Heart right ventricle (tissue), 16 donors: ENCODE results near the gene PNKD. TPM values are rescaled to one million over a fixed set of nuclear protein-coding genes. Genes with fewer than 3 reads are reported as not detected.

Source experiments
- ATAC-seq, 8 donors: fragments of 200-7000 bp; cut with Tn5 transposase; one replicate each; pipeline ENCODE4 v1.9.1; 2020; ENCODE audit warnings: mild to moderate bottlenecking in 8 of 8, moderate library complexity in 8 of 8, moderate number of reproducible peaks in 1 of 8
- DNase-seq, 2 donors: peaks; one replicate each; pipeline ENCODE4 v3.0.0-alpha.2; 2020
- H3K27ac ChIP-seq, 10 donors: fragments of 200-600 bp; sonication (generic) in 2 of 10; one replicate each; pipeline versions ENCODE4 v1.5.0 to v1.8.0; 2020 to 2022; ENCODE audit warnings: mild to moderate bottlenecking in 3 of 10
- H3K27me3 ChIP-seq, 7 donors: fragments of 200-600 bp; one replicate each; pipeline ENCODE4 v1.8.0; 2021 to 2022; ENCODE audit warnings: mild to moderate bottlenecking in 2 of 7
- H3K36me3 ChIP-seq, 9 donors: fragments of 200-600 bp; sonication (generic) in 1 of 9; one replicate each; pipeline versions ENCODE4 v1.5.0 to v1.8.0; 2020 to 2022; ENCODE audit warnings: mild to moderate bottlenecking in 2 of 9
- H3K4me1 ChIP-seq, 9 donors: fragments of 200-600 bp; sonication (generic) in 1 of 9; one replicate each; pipeline versions ENCODE4 v1.5.0 to v1.8.0; 2020 to 2022; ENCODE audit warnings: mild to moderate bottlenecking in 4 of 9
- H3K4me3 ChIP-seq, 10 donors: fragments of 200-600 bp; sonication (generic) in 2 of 10; one replicate each; pipeline versions ENCODE4 v1.5.0 to v1.8.0; 2020 to 2022; ENCODE audit warnings: mild to moderate bottlenecking in 7 of 10, moderate library complexity in 2 of 10
- H3K9me3 ChIP-seq, 11 donors: fragments of 200-600 bp in 10 of 11; sonication (generic) in 2 of 11; one replicate each; pipeline versions ENCODE4 v1.5.0 to v1.8.0; 2013 to 2022; ENCODE audit warnings: mild to moderate bottlenecking in 2 of 11, control low read depth in 1 of 11, moderate library complexity in 1 of 11
- CTCF ChIP-seq, 9 donors: fragments of 200-600 bp; sonication (generic) in 2 of 9; IDR thresholded peaks; one replicate each; pipeline versions ENCODE4 v1.5.0 to v1.8.0; 2021 to 2022; ENCODE audit warnings: antibody characterized with exemption in 9 of 9, mild to moderate bottlenecking in 5 of 9, moderate library complexity in 1 of 9
- WGBS, 2 donors: extraction: QIAGEN DNeasy Blood & Tissue Kit; methylation state at CpG; one replicate each; pipeline ENCODE4 v1.1.7; 2013; ENCODE audit warnings: inconsistent platforms in 1 of 2; 5-methylcytosine and 5-hydroxymethylcytosine counted together
- intact Hi-C, 10 donors: fragments of 100-400 bp; cut with DNase I; formaldehyde crosslinking; loops; one replicate each; pipeline versions ENCODE4 v1.11.1 to v1.14.2; 2022
- polyA plus RNA-seq, 2 donors: library from polyadenylated mRNA; stranded (reverse); fragments of 200-250 nt; gene quantifications; one replicate each; pipeline ENCODE4 v1.2.3, GENCODE V29; 2013
- total RNA-seq, 10 donors: library from RNA; stranded (reverse); fragmentation: NEBNext Ultra II Directional in 3 of 10; extraction: Animal tissue kit (Norgen Biotek cat#: 25700) in 3 of 10; gene quantifications; one replicate each; pipeline versions ENCODE4 v1.2.1 to v1.2.4, GENCODE V29; 2021 to 2023
- donor health status: Arrhythmogenic right ventricular cardiomyopathy.
- donor health status: ischemic (EF 13 %, LVEDD 7.1; RV severe dilation, severe dysfunction).
- donor health status: healthy with polysubstance abuse.
- donor health status: DM: no; HTN: yes; CAD: no.
- donor health status: DM: no; HTN: no; CAD: no.
- donor health status: ischemic (EF 25% LVEDD 6.9; RV normal size, moderate dysfunction).
- donor health status: ischemic (EF 25% LVEDD 5.7; RV mildly dilated, moderate dysfunction).
- donor health status: healthy.
- donor health status: DM: yes; HTN: yes; CAD: no.
- donor health status: Ischemic cardiomyopathy.
- donor health status: ischemic (EF 35%, LVEDD 5.7; RV mildly dilated, moderate dysfunction).
- donor health status: nonischemic (EF 11% LVEDD 7.7; RV severe dilation, severe dysfunction).
- donor health status: DM: yes; HTN: yes; CAD: no.
- donor health status: PGD.
- donor health status: ischemic (EF 29% LVEDD 5.4; RV normal size, mild dysfunction).
- donor health status: nonischemic (EF 23%, LVEDD 6.1; RV moderate dilation, normal function).

PNKD gene
- total and polyA plus RNA-seq, 12 donors = 56.9 to 138 (median 75.7) TPM

DNA sequence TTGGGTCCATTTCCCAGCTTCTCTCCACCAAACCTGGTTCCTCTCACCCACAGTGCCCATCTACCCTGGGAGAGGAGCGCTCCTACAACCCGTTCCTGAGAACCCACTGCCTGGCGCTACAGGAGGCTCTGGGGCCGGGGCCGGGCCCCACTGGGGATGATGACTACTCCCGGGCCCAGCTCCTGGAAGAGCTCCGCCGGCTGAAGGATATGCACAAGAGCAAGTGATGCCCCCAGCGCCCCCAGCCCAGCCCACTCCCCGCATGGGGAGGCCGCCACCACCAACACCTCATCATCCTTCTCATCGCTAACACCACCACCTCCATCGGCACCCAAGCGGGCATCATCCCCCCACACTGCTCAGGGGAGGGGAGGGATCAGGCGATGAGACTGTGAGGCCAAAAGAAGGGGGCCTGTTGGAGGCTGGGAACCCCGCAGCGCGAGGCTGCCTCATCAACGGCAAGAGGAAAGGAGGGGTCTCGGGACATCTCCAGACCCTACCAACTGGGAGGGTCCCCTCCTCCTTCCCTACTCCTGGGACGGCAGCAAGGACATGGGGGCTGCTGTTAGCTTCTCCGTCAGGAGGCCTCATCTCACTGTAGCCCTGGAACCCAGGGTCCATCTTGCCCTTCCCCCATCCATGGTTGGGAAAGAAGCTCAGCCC is 74.6 kb downstream of the PNKD start:
- H3K27me3 ChIP-seq = no peaks in the 10 kb centered on the region
- WGBS, 2 donors = 93 to 96% methylated on average over 22 of the region's 22 CpGs
- no peaks in the 10 kb centered on the region for H3K9me3 ChIP-seq
- intact Hi-C loops = no loop called here
- DNase-seq (no peak), ATAC-seq (no peak)
- TF ChIP-seq CTCF (IDR thresholded peaks at IDR 0.05) = no peak
- no peak overlapping the region for H3K4me3 ChIP-seq
- H3K4me1 ChIP-seq = no peaks in the 10 kb centered on the region
- H3K36me3 ChIP-seq = peaks cover 0 to 28% (median 0%) of the 10 kb centered on the region in 9 donors
- H3K27ac ChIP-seq = no peak overlapping the region

DNA sequence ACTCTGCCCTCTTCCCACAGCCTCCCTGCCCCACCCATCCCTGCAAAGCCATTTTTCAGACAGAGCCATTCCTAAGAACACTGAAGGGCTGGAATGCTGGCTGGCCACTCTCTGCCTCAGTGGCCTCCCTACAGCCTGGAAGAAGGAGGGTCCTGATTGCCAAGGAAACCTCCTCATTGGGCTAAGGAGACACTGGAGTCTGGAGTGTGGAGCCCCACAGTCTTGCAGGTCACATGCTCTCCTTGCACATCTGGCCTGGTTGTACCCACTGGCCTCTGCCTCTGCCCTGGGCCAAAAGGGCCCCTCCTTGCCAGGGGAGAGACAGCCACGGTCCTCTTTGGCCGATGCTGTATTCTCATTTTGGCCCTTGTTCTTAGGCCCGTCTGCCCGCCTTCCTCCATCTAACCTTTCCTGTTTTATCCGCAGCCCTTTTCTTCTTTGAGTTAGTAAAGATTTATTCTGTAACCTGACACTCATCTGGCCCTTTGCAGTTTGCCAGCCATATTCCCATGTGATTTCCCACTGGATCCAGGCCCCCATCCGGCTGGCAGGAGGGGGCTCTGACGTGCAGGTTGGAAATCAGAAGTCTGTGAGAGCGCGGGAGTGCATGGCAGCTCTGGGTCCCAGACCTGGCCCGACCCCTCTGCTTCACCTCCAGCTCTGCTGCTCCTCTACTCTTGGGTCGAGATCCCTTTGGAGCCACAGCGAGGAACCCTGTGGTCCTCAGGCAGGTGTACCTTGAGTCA is 75.3 kb downstream of the PNKD start:
- Histone ChIP-seq H3K4me3 (no peak overlapping the region), H3K9me3 (peaks cover 0 to 3% (median 0%) of the 10 kb centered on the region in 11 donors), H3K27ac (no peak overlapping the region), H3K27me3 (no peaks in the 10 kb centered on the region), H3K4me1 (no peaks in the 10 kb centered on the region), H3K36me3 (peaks cover 0 to 27% (median 0%) of the 10 kb centered on the region in 9 donors)
- intact Hi-C loops = no loop called here
- DNase-seq (no peak), ATAC-seq (no peak)
- TF ChIP-seq CTCF (IDR thresholded peaks at IDR 0.05) = no peak
- 83 to 88% methylated on average over 12 of the region's 12 CpGs for WGBS, 2 donors

- Histone ChIP-seq H3K9me3 (peaks cover 0 to 18% (median 7%) of the 10 kb centered on the region in 11 donors), H3K4me3 (no peak overlapping the region), H3K27me3 (no peaks in the 10 kb centered on the region), H3K27ac (no peak overlapping the region), H3K4me1 (no peaks in the 10 kb centered on the region), H3K36me3 (peaks cover 0 to 20% (median 0%) of the 10 kb centered on the region in 9 donors)
- intact Hi-C loops = no loop called here
- ATAC-seq = no peak
- no peak for TF ChIP-seq CTCF (IDR thresholded peaks at IDR 0.05)
- WGBS, 2 donors = 75 to 83% methylated on average over 5 of the region's 5 CpGs
- no peak for DNase-seq
These were observed 76.9 kb downstream of the PNKD start for GRCh38 chr2:218347172-218347571.

- WGBS, 2 donors = 88 to 90% methylated on average over 14 of the region's 14 CpGs
- Histone ChIP-seq H3K9me3 (peaks cover 0 to 26% (median 8%) of the 10 kb centered on the region in 11 donors), H3K4me1 (peaks cover 0 to 10% (median 0%) of the 10 kb centered on the region in 9 donors), H3K27me3 (no peaks in the 10 kb centered on the region), H3K27ac (no peak overlapping the region), H3K36me3 (no peaks in the 10 kb centered on the region), H3K4me3 (no peak overlapping the region)
- DNase-seq (no peak), ATAC-seq (no peak)
- intact Hi-C loops = loop anchor here in 3 of 10 donors (2.0 to 10.0 kb wide), 3 partner anchors 37 to 169 kb away; no protein-coding TSS in a partner anchor
- TF ChIP-seq CTCF (IDR thresholded peaks at IDR 0.05) = no peak
These were observed 83.7 kb downstream of the PNKD start for GRCh38 chr2:218354045-218354444.
